HG03469 (cell line): ENCODE data around the gene PLA2G2A.
"Not testable (repeated sequence)": the region's sequence is repeated elsewhere in the genome, so short reads cannot be mapped to it uniquely, and the experiment has no call there.

Source experiments
- ATAC-seq: cut with Tn5 transposase; IDR thresholded peaks from one replicate; pipeline ENCODE4 v1.9.1; 2021; ENCODE audit warnings: mild to moderate bottlenecking, moderate library complexity, moderate number of reproducible peaks; ENCODE audit not compliant: unreplicated experiment

The PLA2G2A gene

DNA sequence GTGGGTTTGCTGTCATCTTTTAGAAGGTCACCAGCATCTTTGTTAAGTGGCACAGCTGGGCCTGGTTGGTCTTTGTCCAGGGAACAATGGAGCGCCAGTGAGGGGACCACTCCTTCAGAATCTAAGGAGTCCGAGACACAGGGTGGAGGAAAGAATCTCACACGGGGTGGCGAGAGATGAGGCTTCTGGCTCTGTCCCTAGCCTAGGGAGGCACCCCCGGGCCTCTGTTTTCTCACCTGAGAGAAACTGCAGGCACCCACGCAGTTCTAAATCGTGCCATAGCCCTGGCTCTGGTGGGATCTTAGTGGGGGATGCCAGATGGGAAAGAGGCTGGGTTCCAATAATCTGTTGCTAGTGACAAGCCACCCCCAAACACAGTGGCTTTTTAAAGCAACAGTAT is 45.1 kb downstream of the PLA2G2A start:
- no peak for ATAC-seq

GRCh38 chr1:19932866-19933265 is 46.6 kb downstream of the PLA2G2A start:
- no peak for ATAC-seq

DNA sequence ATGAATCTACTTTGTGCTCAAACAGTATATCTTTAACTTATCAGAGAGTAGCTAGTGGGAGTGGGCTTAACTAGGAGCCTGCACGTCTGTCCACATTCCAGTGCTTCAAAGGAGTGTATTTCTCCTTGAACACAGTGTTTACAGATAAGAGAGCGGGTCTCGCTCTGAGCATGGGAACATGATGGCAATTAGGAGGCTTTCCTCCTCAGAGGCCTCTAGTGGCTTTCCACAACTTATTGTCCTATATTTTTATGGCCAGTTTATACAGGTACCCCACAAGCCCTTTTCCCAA is 52.3 kb downstream of the PLA2G2A start:
- not testable (repeated sequence) for ATAC-seq

DNA sequence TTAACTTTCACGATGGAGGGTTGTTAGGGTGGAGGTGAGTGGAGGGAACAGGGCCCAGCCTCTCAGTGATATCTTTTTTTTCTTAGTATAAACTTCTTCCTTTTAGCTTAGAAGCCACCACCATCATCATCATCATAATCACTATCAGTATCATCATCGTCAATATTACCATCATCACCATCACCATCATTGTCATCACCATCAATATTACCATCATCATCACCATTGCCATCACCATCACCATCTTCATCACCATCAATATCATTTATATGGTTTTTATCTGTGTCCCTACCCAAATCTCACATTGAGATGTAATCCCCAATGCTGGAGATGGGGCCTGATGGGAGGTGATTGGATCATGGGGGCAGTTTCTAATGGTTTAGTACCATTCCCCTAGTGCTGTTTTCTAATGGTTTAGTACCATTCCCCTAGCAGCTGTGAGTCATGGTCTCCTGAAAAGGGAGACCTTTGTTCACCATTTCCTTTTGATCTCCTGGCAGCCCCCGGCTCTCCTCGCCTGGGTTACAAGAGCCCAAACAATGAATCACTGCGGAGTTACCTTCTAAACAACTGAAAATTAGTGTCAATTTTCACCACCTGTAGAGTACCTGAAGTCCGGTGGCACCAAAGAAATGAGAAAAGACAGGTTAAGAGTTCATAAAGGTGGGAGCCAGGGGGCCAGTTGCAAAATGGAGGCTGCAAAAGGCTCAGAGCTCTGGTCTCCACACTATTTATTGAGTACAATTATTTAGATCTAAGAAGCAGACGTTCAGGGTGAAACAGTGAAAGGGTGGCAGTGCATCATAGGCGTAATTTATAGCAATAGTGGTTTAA is 52.9 kb downstream of the PLA2G2A start:
- no peak for ATAC-seq
